Ovary (tissue), 9 donors: Measurements from ENCODE around the gene RIPOR2. TPM values are rescaled to one million over a fixed set of nuclear protein-coding genes. Genes with fewer than 3 reads are reported as not detected.

Experiments used
- DNase-seq, 5 donors: peaks; one replicate each; pipeline ENCODE4 v3.0.0-alpha.2; 2019 to 2020
- H3K27ac ChIP-seq, 2 donors: fragments of 200-600 bp; one replicate each; pipeline versions ENCODE4 v1.5.1 to v1.8.0; 2019 to 2022
- H3K27me3 ChIP-seq: fragments of 200-600 bp; one replicate; pipeline ENCODE4 v1.8.0; 2022
- H3K36me3 ChIP-seq: fragments of 200-600 bp; sonication (generic); one replicate; pipeline ENCODE4 v1.5.1; 2019
- H3K4me1 ChIP-seq: one replicate; pipeline ENCODE4 v1.8.1; 2013; ENCODE audit warnings: mild to moderate bottlenecking, moderate library complexity; ENCODE audit not compliant: insufficient read depth
- H3K4me3 ChIP-seq: fragments of 200-600 bp; sonication (generic); one replicate; pipeline ENCODE4 v1.5.1; 2017
- H3K9me3 ChIP-seq, 2 donors: fragments of 200-600 bp in 1 of 2; sonication (generic) in 1 of 2; one replicate each; pipeline versions ENCODE4 v1.5.1 to v1.8.1; 2013 to 2019; ENCODE audit warnings: mild to moderate bottlenecking in 1 of 2, moderate library complexity in 1 of 2
- CTCF ChIP-seq, 3 donors: fragments of 450-650 bp in 2 of 3; fragments of 200-600 bp in 1 of 3; IDR thresholded peaks; one replicate each; pipeline versions ENCODE4 v1.5.1 to v1.8.0; 2016 to 2022; ENCODE audit warnings: antibody characterized with exemption in 3 of 3, mild to moderate bottlenecking in 1 of 3
- EP300 ChIP-seq: sonication (generic); formaldehyde crosslinking; IDR thresholded peaks from one replicate; pipeline ENCODE4 v1.6.1; 2017; ENCODE audit warnings: antibody characterized with exemption
- POLR2A ChIP-seq: fragments of 450-650 bp; IDR thresholded peaks from one replicate; pipeline ENCODE4 v1.6.1; 2017; ENCODE audit warnings: antibody characterized with exemption, mild to moderate bottlenecking, moderate library complexity
- WGBS, 3 donors: extraction: QIAGEN DNeasy Blood & Tissue Kit in 1 of 3; methylation state at CpG; one replicate each; pipeline versions ENCODE4 v1.1.5 to v1.1.7; 2013 to 2017; 5-methylcytosine and 5-hydroxymethylcytosine counted together
- intact Hi-C, 4 donors: fragments of 100-400 bp; cut with DNase I; formaldehyde crosslinking; loops; one replicate each; pipeline versions ENCODE4 v1.11.0 to v1.15.1; 2022 to 2023
- polyA plus RNA-seq, 2 donors: library from polyadenylated mRNA; stranded (reverse); fragments of 200-250 nt in 1 of 2; fragments of 350-450 nt in 1 of 2; fragmentation: Illumina TruSeq in 1 of 2; extraction: RNeasy Lipid Tissue Mini Kit (QIAGEN cat#74804) in 1 of 2; gene quantifications; one replicate each; pipeline ENCODE4 v1.2.3, GENCODE V29; 2013 to 2014
- total RNA-seq, 7 donors: library from RNA; depleted of rRNA in 2 of 7; stranded (reverse); fragments of >200 nt in 2 of 7; fragmentation: NEBNext Ultra II Directional in 3 of 7; extraction: Animal tissue kit (Norgen Biotek cat#: 25700) in 3 of 7; gene quantifications; one replicate each; pipeline versions ENCODE4 v1.1.0 to v1.2.4, GENCODE V29; 2016 to 2023
- donor health status: DM: no; HTN: no; CAD: no; lungs with moderate emphysema.
- donor health status: DM: no; HTN: no; CAD: no.
- donor health status: Bipolar disorder and iron deficiency.
- donor health status: DM: yes; HTN: yes; CAD: no.
- donor health status: DM: no; HTN: no; CAD: no.
- donor health status: DM: yes; HTN: yes; CAD: no.

Gene RIPOR2
- total and polyA plus RNA-seq, 9 donors = 1.1 to 14.4 (median 4.5) TPM

GRCh38 chr6:24966381-24966780, 30.6 kb upstream of the RIPOR2 start:
- Histone ChIP-seq H3K4me1 (no peaks in the 10 kb centered on the region), H3K9me3 (no peaks in the 10 kb centered on the region), H3K36me3 (no peaks in the 10 kb centered on the region), H3K27ac (no peak overlapping the region), H3K27me3 (no peaks in the 10 kb centered on the region), H3K4me3 (no peak overlapping the region)
- DNase-seq = no peak
- TF ChIP-seq POLR2A = no peak
- no peak for TF ChIP-seq CTCF (IDR thresholded peaks at IDR 0.05)
- TF ChIP-seq EP300 = no peak
- WGBS, 3 donors = 81 to 90% (median 83%) methylated on average over 4 of the region's 4 CpGs
- intact Hi-C loops = no loop called here

DNA sequence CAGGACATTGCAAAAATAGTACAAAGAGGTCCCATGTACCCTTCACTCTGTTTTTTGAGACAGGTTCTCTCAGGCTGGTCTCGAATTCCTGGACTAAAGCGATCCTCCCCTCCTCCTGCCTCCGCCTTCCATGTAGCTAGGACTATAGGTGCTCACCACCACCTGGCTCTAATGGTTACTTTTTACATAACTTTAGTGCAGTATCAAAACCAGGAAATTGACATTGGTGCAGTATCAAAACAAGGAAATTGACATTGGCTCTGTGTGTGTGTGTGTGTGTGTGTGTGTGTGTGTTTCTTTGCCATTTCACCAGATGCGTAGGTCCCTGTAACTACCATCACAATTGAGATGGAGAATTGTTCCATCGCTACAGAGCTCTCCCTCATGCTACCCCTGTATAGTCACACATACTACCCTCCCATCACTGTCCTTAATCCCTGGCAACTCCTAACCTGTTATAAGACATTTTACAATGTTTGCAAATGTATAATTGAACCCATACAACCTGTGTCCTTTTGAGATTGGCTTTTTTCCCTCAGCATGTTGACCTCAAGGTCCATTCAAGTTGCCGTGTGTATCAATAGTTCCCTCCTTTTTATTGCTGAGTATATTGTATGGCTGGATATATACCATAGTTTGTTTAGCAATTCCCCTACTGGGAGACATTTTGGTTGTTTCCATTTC, 28.3 kb upstream of the RIPOR2 start:
- Histone ChIP-seq H3K27ac (no peak overlapping the region), H3K4me3 (no peak overlapping the region)
- 93 to 94% (median 94%) methylated on average over 6 of the region's 6 CpGs for WGBS, 3 donors

DNA sequence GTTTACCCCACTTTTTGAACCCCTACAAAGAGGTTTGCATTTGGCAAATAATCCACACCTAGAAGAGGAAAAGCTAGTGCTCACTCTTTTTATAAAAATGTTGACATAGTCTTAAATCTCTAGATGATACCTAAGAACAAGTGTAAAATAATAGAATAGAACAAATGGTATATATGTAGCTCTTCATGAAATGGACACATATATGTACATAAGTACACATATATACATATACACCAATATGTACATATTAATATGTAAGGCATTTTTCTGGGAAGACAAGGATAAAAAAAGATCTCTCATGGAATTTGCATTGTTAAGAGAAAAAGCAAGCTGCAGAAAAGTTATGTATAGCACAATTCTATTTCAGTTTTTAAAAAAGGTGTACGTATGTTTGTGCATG, 27.6 kb upstream of the RIPOR2 start:
- intact Hi-C loops = no loop called here
- Histone ChIP-seq H3K27me3 (no peaks in the 10 kb centered on the region), H3K9me3 (no peaks in the 10 kb centered on the region), H3K4me1 (no peaks in the 10 kb centered on the region), H3K36me3 (no peaks in the 10 kb centered on the region), H3K27ac (no peak overlapping the region), H3K4me3 (no peak overlapping the region)
- TF ChIP-seq CTCF (IDR thresholded peaks at IDR 0.05) (no peak), POLR2A (no peak), EP300 (no peak)
- WGBS, 3 donors = 85 to 92% (median 91%) methylated on average over 1 of the region's 1 CpG
- no peak for DNase-seq

More for the DNA sequence above, 28.3 kb upstream of the RIPOR2 start:
- Histone ChIP-seq H3K9me3 (no peaks in the 10 kb centered on the region), H3K27me3 (no peaks in the 10 kb centered on the region), H3K36me3 (no peaks in the 10 kb centered on the region), H3K4me1 (no peaks in the 10 kb centered on the region)
- DNase-seq = no peak
- intact Hi-C loops = no loop called here
- TF ChIP-seq EP300 (no peak), CTCF (IDR thresholded peaks at IDR 0.05) (no peak)

DNA sequence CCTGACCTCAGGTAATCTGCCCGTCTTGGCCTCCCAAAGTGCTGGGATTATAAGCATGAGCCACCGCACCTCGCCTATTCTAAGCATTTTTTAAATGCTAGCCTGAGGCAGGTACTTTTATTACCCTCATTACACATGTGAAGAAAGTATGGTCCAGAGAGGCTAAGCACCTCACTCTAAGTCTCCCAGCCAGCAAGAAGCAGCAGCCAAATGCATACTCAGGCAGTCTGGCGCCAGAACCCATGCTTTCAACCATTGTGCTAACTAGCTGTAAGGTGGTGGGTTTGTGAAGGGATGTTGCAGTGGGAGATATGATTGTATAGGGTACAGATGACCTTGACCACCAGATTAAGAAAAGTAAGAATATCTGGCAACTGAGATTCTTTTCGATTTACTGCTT, 26.1 kb upstream of the RIPOR2 start:
- no peak for DNase-seq
- TF ChIP-seq CTCF (IDR thresholded peaks at IDR 0.05) = no peak
- no peak for TF ChIP-seq EP300
- no peak for TF ChIP-seq POLR2A
- H3K36me3 ChIP-seq = no peaks in the 10 kb centered on the region
- H3K9me3 ChIP-seq = no peaks in the 10 kb centered on the region
- H3K27ac ChIP-seq = no peak overlapping the region
- WGBS, 3 donors = 61 to 70% (median 61%) methylated on average over 5 of the region's 5 CpGs
- H3K27me3 ChIP-seq = no peaks in the 10 kb centered on the region
- H3K4me1 ChIP-seq = no peaks in the 10 kb centered on the region
- intact Hi-C loops = no loop called here
- no peak overlapping the region for H3K4me3 ChIP-seq
